ENCODE results near the gene VPS13C.

- TF ChIP-seq POLR2A (IDR thresholded peaks at IDR 0.05; ENCODE audit: low read length) (no peak), CTCF (IDR thresholded peaks at IDR 0.05) (no peak), PHF8 (IDR thresholded peaks at IDR 0.05; ENCODE audit: borderline replicate concordance, low read depth) (no peak), KDM1A (IDR thresholded peaks at IDR 0.05; ENCODE audit: low read depth) (no peak), USF2 (IDR thresholded peaks at IDR 0.05) (no peak), ZFP36 (IDR thresholded peaks at IDR 0.05; ENCODE audit: borderline replicate concordance, partially characterized antibody) (no peak), PBX3 (IDR thresholded peaks at IDR 0.05) (no peak), REST (IDR thresholded peaks at IDR 0.05) (no peak), BCL3 (IDR thresholded peaks at IDR 0.05) (no peak)
These were observed 24.9 kb downstream of the VPS13C start for GRCh38 chr15:62035256-62035924.

Measured in A549 (cell line).